Loucy (cell line): ENCODE results near the gene RAD50.

ENCODE experiments used
- H2AFZ ChIP-seq: fragments of 200-600 bp; sonication (generic); 2 replicates; pipeline ENCODE4 v1.6.0; 2016; ENCODE audit warnings: antibody characterized with exemption, mild to moderate bottlenecking, low read length, moderate library complexity
- H3F3A ChIP-seq: fragments of 200-600 bp; 2 replicates; pipeline ENCODE4 v1.6.0; 2016; ENCODE audit warnings: antibody characterized with exemption, low read depth, mild to moderate bottlenecking
- H3K27me3 ChIP-seq: fragments of 200-600 bp; sonication (generic); 2 replicates; pipeline ENCODE4 v1.6.1; 2014; ENCODE audit warnings: low read length, mild to moderate bottlenecking; ENCODE audit not compliant: insufficient read depth, poor library complexity, severe bottlenecking
- H3K36me3 ChIP-seq: fragments of 200-600 bp; sonication (generic); 2 replicates; pipeline ENCODE4 v1.6.1; 2016; ENCODE audit warnings: low read length; ENCODE audit not compliant: insufficient read depth
- H3K4me1 ChIP-seq: fragments of 200-600 bp; sonication (generic); 2 replicates; pipeline ENCODE4 v1.5.1; 2014; ENCODE audit warnings: low read length, mild to moderate bottlenecking; ENCODE audit not compliant: insufficient read depth, poor library complexity, severe bottlenecking
- H3K4me2 ChIP-seq: fragments of 200-600 bp; sonication (generic); 2 replicates; pipeline ENCODE4 v1.6.0; 2014; ENCODE audit warnings: antibody characterized with exemption, low read length, low read depth, mild to moderate bottlenecking; ENCODE audit not compliant: poor library complexity, severe bottlenecking
- H3K4me3 ChIP-seq: fragments of 200-600 bp; sonication (generic); 2 replicates; pipeline ENCODE4 v1.5.1; 2014; ENCODE audit warnings: low read length, mild to moderate bottlenecking, mixed read lengths; ENCODE audit not compliant: poor library complexity, severe bottlenecking
- H3K79me2 ChIP-seq: fragments of 200-600 bp; sonication (generic); 2 replicates; pipeline ENCODE4 v1.6.1; 2014; ENCODE audit warnings: low read length; ENCODE audit not compliant: insufficient read depth
- H3K9ac ChIP-seq: fragments of 200-600 bp; sonication (generic); 2 replicates; pipeline ENCODE4 v1.6.0; 2014; ENCODE audit warnings: mild to moderate bottlenecking, low read depth, low read length, moderate library complexity; ENCODE audit not compliant: poor library complexity, severe bottlenecking
- H3K9me2 ChIP-seq: fragments of 200-600 bp; sonication (generic); replicated peaks from 2 replicates; pipeline ENCODE4 v1.6.1; 2016; ENCODE audit warnings: low read depth, low read length, mixed read lengths
- H3K9me3 ChIP-seq: fragments of 200-600 bp; sonication (generic); 2 replicates; pipeline ENCODE4 v1.6.1; 2014; ENCODE audit warnings: mild to moderate bottlenecking, antibody characterized with exemption, low read length, low read depth; ENCODE audit not compliant: insufficient read depth
- H4K20me1 ChIP-seq: fragments of 200-600 bp; sonication (generic); 2 replicates; pipeline ENCODE4 v1.6.0; 2014; ENCODE audit warnings: antibody characterized with exemption, low read length, mild to moderate bottlenecking; ENCODE audit not compliant: insufficient read depth, poor library complexity, severe bottlenecking
- EZH2phosphoT487 ChIP-seq: fragments of 200-600 bp; IDR thresholded peaks from 2 replicates; pipeline ENCODE4 v1.6.1; 2018; ENCODE audit warnings: antibody characterized with exemption, mild to moderate bottlenecking, moderate library complexity, borderline replicate concordance
- TF ChIP-seq, protein P1 (sequence below): fragments of 200-600 bp; sonication (generic); conservative IDR thresholded peaks from 2 replicates; pipeline ENCODE4 v1.5.1; 2014; ENCODE audit warnings: mild to moderate bottlenecking, antibody characterized with exemption, low read length

RAD50 gene

DNA sequence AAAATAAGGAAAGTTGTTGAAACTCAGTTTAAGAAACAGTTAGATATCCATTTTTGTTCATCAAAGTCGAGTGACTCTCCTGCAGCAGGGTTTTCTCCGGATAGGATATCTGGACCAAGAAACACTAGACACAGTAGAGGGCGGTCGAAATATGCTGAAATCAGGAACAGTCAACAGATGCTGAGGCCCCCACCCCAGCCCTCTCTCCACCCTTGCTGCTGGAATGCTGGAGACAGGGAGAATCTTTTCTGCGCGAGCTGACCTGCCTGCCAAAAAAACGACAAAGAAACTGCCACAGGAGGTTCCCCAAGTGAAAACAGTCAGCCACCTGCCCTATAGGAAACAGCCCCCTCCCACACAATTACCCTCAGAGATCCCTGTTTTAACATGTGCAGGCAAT lies 96.9 kb downstream of the RAD50 start:
- Histone ChIP-seq H3K9me3 (no peaks in the 10 kb centered on the region), H3K27me3 (no peaks in the 10 kb centered on the region), H2AFZ (no peak overlapping the region), H3K36me3 (no peaks in the 10 kb centered on the region), H3F3A (no peaks in the 10 kb centered on the region), H3K4me3 (no peak overlapping the region), H3K4me2 (no peak overlapping the region), H4K20me1 (no peaks in the 10 kb centered on the region), H3K9ac (no peak overlapping the region), H3K9me2 (no peaks in the 10 kb centered on the region), H3K79me2 (no peaks in the 10 kb centered on the region), H3K4me1 (no peaks in the 10 kb centered on the region)
- no peak for TF ChIP-seq EZH2phosphoT487
- TF ChIP-seq, protein P1, sequence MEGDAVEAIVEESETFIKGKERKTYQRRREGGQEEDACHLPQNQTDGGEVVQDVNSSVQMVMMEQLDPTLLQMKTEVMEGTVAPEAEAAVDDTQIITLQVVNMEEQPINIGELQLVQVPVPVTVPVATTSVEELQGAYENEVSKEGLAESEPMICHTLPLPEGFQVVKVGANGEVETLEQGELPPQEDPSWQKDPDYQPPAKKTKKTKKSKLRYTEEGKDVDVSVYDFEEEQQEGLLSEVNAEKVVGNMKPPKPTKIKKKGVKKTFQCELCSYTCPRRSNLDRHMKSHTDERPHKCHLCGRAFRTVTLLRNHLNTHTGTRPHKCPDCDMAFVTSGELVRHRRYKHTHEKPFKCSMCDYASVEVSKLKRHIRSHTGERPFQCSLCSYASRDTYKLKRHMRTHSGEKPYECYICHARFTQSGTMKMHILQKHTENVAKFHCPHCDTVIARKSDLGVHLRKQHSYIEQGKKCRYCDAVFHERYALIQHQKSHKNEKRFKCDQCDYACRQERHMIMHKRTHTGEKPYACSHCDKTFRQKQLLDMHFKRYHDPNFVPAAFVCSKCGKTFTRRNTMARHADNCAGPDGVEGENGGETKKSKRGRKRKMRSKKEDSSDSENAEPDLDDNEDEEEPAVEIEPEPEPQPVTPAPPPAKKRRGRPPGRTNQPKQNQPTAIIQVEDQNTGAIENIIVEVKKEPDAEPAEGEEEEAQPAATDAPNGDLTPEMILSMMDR: no peak

DNA sequence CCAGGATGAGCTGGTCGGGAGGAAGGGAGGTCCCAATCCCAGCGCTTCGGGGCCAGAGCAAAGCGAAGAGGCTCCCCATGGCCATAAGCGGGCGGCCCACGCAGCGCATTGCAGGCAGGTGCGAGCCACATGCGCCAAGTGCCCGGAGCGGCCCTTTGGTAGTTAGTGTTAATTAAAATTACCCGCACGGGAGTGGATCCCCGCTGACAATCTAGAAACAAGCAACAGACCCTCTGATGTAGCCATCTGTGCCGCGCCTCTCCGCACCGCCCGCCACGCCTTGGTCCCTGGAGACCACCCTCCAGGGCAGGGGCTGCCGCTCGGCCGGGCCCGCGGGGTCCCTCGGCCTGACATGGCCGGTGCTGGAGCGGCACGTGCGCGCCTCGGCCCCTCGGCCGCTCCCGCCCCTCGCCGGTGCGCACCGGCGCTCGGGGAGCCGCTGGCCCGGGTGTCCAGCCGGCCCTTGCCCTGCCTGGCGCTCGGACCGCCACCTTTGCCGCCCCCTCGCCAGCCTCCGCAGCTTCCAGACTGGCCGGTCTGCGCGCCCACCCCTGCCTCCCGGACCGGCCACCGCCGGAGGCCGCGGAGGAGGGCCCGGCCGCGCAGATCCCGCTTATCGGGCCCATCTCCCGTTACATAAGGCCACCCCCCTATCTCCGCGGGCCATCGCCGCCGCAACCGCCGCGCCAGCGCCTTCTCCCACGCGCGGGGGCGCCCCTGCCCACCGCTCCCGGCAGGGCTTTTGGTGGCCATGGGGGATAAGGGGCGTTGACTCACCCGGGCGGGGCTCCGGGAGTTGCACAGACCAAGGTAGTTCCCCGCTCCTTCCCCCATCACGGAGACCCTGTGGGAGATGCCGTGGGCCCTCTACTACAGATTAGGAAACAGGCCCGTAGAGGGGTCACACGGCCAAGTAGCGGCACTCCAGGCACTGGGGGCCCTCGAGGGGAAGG lies 99.3 kb downstream of the RAD50 start:
- Histone ChIP-seq H3K9ac (no peak overlapping the region), H3K4me2 (no peak overlapping the region), H3K36me3 (no peaks in the 10 kb centered on the region), H3K27me3 (no peaks in the 10 kb centered on the region), H3K4me3 (no peak overlapping the region), H2AFZ (no peak overlapping the region), H4K20me1 (no peaks in the 10 kb centered on the region), H3K79me2 (no peaks in the 10 kb centered on the region), H3K4me1 (no peaks in the 10 kb centered on the region), H3K9me2 (no peaks in the 10 kb centered on the region), H3K9me3 (no peaks in the 10 kb centered on the region), H3F3A (no peaks in the 10 kb centered on the region)
- TF ChIP-seq EZH2phosphoT487: no peak
- TF ChIP-seq, protein P1: no peak

DNA sequence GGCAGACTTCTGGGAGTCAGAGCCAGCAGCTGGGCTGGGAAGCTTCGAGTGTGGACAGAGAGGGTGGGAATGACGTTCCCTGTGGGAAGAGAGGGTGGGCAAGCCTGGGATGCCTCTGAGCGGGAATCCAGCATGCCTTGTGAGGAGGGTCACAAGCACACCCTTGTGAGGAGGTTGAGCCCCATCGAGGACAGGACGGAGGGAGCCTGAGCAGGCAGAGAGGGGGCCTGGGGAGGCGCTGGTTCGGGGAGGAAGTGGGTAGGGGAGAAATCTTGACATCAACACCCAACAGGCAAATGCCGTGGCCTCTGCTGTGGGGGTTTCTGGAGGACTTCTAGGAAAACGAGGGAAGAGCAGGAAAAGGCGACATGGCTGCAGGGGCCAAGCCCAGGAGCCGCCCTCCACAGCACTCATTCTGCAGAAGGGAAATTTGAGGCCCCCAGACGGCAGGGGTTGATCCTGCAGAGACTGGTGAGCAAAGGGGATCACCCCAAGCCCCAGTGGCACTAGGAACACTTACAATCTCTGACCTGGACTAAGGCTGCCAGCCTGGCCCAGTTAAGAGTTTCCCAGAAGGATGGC lies 100.1 kb downstream of the RAD50 start:
- no peaks in the 10 kb centered on the region for H3K9me2 ChIP-seq
- no peaks in the 10 kb centered on the region for H3K9me3 ChIP-seq
- H3K36me3 ChIP-seq: no peaks in the 10 kb centered on the region
- H3K4me2 ChIP-seq: no peak overlapping the region
- H2AFZ ChIP-seq: no peak overlapping the region
- H3K9ac ChIP-seq: no peak overlapping the region
- H3K79me2 ChIP-seq: no peaks in the 10 kb centered on the region
- no peak overlapping the region for H3K4me3 ChIP-seq
- H4K20me1 ChIP-seq: no peaks in the 10 kb centered on the region
- no peaks in the 10 kb centered on the region for H3K27me3 ChIP-seq
- H3F3A ChIP-seq: no peaks in the 10 kb centered on the region
- no peaks in the 10 kb centered on the region for H3K4me1 ChIP-seq
- no peak for TF ChIP-seq EZH2phosphoT487
- TF ChIP-seq, protein P1: no peak
